WERI-Rb-1 (cell line): ENCODE data around the gene FBH1.
"Not testable (repeated sequence)": the region's sequence is repeated elsewhere in the genome, so short reads cannot be mapped to it uniquely, and the experiment has no call there.

Experiments
- DNase-seq: peaks from one replicate; pipeline ENCODE4 v3.0.0-alpha.2; 2020
- H3K27ac ChIP-seq: fragments of 250-450 bp; sonication (Bioruptor Pico); 2 replicates; pipeline ENCODE4 v1.5.1; 2020; ENCODE audit warnings: mild to moderate bottlenecking, moderate library complexity
- H3K27me3 ChIP-seq: fragments of 250-450 bp; sonication (Bioruptor Pico); 2 replicates; pipeline ENCODE4 v1.5.1; 2021; ENCODE audit warnings: mild to moderate bottlenecking, low read depth, moderate library complexity; ENCODE audit not compliant: insufficient read depth, severe bottlenecking
- H3K36me3 ChIP-seq: fragments of 250-450 bp; sonication (Bioruptor Pico); 2 replicates; pipeline ENCODE4 v1.5.1; 2020; ENCODE audit warnings: mild to moderate bottlenecking, moderate library complexity
- H3K4me3 ChIP-seq: 2 replicates; pipeline ENCODE4 v1.5.1; 2011; ENCODE audit warnings: low read depth, mild to moderate bottlenecking, control low read depth, low read length
- H3K9me3 ChIP-seq: fragments of 250-450 bp; sonication (Bioruptor Pico); 2 replicates; pipeline ENCODE4 v1.5.1; 2021; ENCODE audit warnings: mild to moderate bottlenecking, moderate library complexity; ENCODE audit not compliant: severe bottlenecking
- CTCF ChIP-seq: IDR thresholded peaks from 2 replicates; pipeline ENCODE4 v1.5.1; 2011; ENCODE audit warnings: low read depth, mild to moderate bottlenecking, control low read depth, inconsistent platforms, low read length

Gene FBH1

DNA sequence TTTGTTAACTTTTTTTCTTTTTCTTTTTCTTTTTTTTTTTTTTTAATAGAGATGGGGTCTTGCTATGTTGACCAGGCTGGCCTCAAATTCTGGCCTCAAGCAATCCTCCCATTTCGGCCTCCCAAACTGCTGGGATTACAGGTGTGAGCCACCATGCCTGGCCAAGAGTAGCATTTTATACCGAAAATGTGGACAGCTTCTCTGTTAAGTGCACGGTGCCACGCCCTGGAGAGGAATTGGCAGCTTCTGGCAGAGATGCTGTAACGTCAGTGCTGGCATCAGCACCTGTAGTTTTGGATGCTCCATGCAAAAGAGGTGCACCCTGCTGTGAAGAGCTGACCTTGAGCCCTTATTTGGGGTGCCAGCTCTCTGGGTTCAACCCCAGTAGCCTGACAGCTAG lies 69.1 kb downstream of the FBH1 start:
- peaks cover 23% of the 10 kb centered on the region for H3K27me3 ChIP-seq
- no peaks in the 10 kb centered on the region for H3K36me3 ChIP-seq
- TF ChIP-seq CTCF, result no peak
- H3K4me3 ChIP-seq, result no peak overlapping the region
- H3K9me3 ChIP-seq, result no peaks in the 10 kb centered on the region
- H3K27ac ChIP-seq, result no peak overlapping the region
- DNase-seq, result no peak

- no peaks in the 10 kb centered on the region for H3K36me3 ChIP-seq
- H3K4me3 ChIP-seq, result no peak overlapping the region
- H3K27me3 ChIP-seq, result peaks cover 20% of the 10 kb centered on the region
- no peak for DNase-seq
- no peak overlapping the region for H3K27ac ChIP-seq
- H3K9me3 ChIP-seq, result no peaks in the 10 kb centered on the region
- TF ChIP-seq CTCF, result 0 out of 2 replicates have a peak, but pooled peaks have one; percentile 8
Measured at GRCh38 chr10:5959581-5960069, 69.6 kb downstream of the FBH1 start.

DNA sequence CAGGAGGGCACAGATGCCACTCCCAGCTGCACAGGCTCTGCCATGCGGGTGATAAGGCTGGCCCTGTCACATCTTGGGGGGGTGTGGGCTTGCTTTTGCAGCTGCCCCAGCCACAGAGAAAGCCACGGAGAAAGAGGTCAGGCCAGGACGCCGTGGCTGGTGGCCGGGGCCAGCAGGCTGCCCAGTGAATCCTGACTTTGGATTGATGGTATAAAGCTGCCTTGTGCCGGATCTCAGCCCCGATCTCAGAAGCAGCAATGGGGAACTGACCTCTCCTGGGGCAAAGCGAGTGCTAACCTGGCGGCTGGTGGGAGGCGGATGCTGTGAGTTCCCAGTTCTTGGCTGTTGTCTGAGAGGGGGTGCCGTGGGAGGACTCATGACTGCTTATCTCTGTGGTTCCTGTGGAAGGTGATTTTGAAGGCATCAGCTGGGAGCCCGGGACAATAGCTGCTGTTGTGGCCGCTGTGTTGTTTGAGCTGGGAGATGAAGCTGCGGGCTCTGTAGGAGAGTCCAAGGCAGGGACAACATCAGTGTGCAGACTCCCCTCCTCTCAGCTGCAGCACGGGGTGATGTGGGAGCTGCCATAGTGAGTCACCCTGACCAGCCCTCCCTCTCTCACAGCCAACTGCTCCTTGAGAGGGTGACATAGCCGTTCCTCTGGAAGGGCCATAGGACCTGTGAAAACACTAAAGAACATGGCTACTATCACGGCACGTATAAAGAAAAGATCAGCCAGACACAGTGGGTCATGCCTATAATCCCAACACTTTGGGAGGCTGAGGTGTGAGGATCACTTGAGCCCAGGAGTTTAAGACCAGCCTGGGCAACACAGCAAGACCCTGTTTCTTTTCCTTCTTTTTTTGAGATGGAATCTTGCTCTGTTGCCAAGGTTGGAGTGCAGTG lies 70.3 kb downstream of the FBH1 start:
- H3K27ac ChIP-seq, result no peak overlapping the region
- H3K36me3 ChIP-seq, result no peaks in the 10 kb centered on the region
- H3K4me3 ChIP-seq, result no peak overlapping the region
- no peaks in the 10 kb centered on the region for H3K9me3 ChIP-seq
- H3K27me3 ChIP-seq, result peaks cover 23% of the 10 kb centered on the region
- no peak for DNase-seq
- TF ChIP-seq CTCF, result no peak

- DNase-seq, H3K27ac ChIP-seq, H3K9me3 ChIP-seq, H3K36me3 ChIP-seq, H3K4me3 ChIP-seq: not testable (repeated sequence)
- H3K27me3 ChIP-seq, result peaks cover 23% of the 10 kb centered on the region
Measured at GRCh38 chr10:5960973-5961275, 70.9 kb downstream of the FBH1 start.

- peaks cover 23% of the 10 kb centered on the region for H3K27me3 ChIP-seq
- TF ChIP-seq CTCF, result no peak
- no peaks in the 10 kb centered on the region for H3K36me3 ChIP-seq
- H3K27ac ChIP-seq, result no peak overlapping the region
- H3K9me3 ChIP-seq, result no peaks in the 10 kb centered on the region
- DNase-seq, result no peak
- no peak overlapping the region for H3K4me3 ChIP-seq
Measured at GRCh38 chr10:5961405-5962100, 71.5 kb downstream of the FBH1 start.

- not testable (repeated sequence) for H3K36me3 ChIP-seq, H3K27ac ChIP-seq, H3K9me3 ChIP-seq, DNase-seq, H3K4me3 ChIP-seq
- peaks cover 25% of the 10 kb centered on the region for H3K27me3 ChIP-seq
Measured at GRCh38 chr10:5962358-5962940, 72.4 kb downstream of the FBH1 start.
